Stimulated activated CD8-positive, alpha-beta memory T cell treated with anti-CD3 and anti-CD28 coated beads, Interleukin-12 subunit alpha, Interleukin-12 subunit beta, amount 100 ng/mL, for 4 hours (primary cell): Measurements from ENCODE around the gene CAMSAP1.

Source experiments
- DNase-seq: peaks from one replicate; pipeline ENCODE4 v3.0.0-alpha.2; 2020; ENCODE audit warnings: low read depth

Gene CAMSAP1

GRCh38 chr9:135941288-135941995 is 34.1 kb upstream of the CAMSAP1 start:
- no peak for DNase-seq

DNA sequence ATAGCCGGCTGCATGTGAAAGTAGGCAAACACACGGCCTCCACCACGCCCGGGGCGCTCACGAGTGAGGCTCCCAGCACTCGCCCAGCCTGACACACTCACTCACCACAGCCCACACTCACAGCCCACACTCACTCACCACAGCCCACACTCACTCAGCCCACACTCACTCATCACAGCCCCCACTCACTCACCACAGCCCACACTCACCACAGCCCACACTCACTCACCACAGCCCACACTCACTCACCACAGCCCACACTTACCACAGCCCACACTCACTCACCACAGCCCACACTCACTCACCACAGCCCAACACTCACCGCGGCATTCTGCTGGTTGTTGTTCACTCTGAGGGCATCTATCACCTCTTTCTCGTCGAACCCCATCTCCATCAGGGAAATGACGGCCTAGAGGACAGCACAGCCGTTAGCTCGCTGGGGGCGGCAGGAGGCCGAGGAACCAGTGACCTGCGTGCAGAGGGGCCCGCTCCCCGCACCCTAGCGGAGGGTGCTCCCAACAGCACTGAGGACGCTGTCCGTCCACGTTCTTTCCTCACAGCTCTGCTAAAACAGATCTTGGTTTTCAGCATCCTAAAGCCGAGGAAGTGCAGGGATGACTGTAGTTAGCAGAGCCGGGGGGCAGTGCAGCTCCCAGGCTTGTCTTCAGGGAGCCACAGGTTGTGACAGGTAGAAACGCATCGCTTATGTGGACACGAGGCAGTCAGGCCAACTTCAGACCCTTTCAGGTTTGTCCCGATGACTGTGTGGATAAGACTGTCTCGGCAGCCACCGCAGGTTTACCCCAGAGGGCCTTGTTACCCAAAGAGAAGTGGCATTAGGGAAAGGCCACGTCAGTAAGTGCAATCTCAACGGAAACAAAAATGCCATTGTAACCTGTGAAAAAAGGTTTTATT is 32.3 kb upstream of the CAMSAP1 start:
- DNase-seq = peak; percentile 39

DNA sequence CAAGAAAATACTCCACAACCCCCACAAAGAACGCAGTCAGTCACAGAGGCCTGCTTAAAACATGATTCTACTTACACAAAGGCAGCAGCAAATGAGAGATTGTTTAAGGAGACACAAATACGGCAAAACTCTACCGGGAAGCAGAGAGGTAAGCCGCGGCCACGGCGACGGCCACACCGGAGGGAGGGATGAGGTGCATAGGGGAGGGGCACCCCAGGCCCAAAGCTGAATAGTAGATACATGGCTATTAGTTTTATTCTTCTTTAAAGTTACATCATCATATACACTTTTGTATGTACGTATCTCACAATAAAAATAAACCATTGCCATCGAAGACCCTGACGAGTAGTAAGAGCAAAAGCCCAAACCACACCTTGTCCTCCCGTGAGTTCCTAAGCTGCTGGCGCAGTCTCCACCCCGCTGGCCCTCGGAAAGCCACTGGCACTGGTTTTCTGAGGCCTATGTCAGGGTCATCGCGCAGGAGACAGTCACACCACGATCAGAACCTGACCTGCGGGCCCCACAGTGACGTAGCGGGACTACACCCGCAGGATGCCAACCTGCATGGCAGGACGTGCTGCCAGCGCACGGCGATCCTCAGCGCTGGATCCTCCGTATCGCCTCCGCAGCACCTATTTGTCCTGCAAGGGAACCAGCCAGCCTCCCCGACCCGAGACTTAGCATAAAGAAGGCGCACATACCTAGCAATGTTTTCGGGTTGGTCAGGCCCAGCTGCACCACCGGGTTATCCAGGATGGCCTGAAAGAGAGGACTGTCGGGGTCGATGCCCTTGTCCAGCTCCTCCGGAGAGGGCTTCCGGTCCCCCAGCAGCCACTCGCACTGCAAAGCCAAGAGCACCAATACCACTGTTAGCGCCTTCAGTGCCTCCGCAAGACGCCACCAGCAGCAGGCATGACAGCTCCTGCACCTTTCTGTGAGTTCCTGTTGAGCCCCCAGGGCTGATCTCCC is 30.5 kb upstream of the CAMSAP1 start:
- no peak for DNase-seq

DNA sequence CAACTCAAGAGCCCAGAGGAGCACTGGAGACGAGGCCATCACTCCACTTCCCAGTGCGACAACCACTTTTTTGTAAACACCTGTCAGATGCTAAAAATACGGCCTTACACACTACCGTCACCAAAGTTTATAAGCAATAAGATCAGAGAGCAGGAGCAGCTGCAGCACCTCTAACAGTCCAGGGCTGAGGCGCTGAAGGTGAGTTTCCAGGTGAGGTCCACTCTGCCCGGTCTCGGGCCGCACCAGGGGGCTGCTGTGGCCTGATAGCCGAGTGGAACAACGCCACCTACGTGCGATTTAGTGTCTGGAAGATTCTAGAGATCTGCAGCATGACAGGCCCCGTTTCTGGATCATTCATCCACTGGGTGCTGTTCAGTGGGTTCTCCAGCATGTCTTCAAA is 25.8 kb upstream of the CAMSAP1 start:
- no peak for DNase-seq

GRCh38 chr9:135932656-135933055 is 25.3 kb upstream of the CAMSAP1 start:
- no peak for DNase-seq

GRCh38 chr9:135931349-135931820 is 24.0 kb upstream of the CAMSAP1 start:
- DNase-seq = no peak

DNA sequence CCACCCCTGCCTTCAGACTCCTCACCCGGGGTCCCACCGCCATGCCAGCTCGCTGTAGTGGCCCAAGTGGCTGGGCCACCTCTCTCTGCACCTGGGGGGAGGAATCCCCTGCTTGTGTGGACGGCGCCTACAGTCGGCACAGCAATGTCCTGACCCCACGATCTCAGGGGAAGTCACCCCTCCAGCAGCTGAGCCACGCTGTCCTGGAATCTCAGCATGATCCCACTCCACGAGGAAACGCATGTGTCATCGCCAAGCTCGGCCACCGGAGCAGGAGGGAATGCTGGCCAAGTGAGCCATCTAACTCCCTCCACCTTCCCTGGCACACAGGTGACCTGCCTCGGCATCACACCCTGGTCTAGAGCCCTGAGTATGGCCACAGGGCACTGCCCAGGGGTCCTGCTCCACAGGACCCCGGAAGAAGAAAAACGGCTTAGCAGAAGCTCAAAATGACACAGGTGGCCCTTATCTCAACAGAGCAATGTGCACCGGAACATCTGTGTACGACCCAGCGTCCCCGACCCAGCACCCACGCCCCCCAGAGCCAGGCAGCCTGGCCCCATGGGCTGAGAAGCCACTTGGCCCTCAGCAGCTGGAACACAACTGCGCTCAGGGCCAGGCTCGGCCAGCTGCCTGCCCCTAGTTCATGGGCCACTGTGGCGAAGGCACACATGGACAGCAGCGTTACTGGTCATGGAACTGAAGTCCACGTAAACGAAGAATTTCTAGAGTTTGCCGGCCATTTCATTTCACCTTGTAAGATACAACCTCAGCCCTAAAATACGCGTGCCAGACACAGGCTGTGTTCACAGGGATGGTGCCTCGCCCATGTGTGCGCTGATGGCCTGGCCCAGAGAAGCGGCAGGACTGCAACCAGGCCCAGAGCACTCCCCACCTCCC is 23.4 kb upstream of the CAMSAP1 start:
- DNase-seq = no peak

DNA sequence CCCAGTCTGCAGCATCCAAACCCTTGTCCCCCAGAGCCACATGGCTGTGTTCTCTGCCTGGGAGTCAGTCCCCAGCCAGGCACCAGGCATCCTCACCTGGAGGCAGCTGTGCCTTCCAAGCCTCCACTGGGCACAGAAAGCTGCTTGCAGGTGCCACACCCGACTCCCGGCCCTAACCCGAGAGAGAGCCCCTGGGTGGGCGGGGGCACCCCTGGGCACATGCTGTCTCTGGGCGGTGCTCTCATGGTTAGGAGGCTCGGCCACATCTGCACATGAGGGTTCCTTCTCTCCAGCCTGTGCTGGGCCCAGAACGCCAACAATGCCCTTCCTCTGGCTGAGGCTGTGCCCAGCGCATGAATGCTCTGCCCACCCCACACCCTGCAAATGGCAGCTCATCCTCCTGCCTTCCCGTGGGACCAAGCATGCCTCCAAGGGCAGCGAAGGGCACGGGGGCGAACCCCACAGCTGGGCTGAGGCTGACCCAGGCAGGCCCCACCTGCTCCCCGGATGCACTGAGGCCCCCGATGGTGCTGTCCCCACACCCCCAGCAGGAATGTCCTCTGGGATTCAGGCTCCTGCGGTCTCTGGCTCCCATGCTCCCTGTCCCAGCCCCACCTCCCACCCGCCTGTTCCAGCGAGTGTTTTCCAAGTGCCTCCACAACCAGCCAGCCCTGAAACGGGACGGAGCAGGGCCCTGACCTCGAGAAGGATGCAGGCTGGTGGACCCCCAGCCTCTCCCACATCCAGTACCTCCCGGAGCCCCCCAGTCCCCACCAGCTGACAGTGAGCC is 22.5 kb upstream of the CAMSAP1 start:
- no peak for DNase-seq

DNA sequence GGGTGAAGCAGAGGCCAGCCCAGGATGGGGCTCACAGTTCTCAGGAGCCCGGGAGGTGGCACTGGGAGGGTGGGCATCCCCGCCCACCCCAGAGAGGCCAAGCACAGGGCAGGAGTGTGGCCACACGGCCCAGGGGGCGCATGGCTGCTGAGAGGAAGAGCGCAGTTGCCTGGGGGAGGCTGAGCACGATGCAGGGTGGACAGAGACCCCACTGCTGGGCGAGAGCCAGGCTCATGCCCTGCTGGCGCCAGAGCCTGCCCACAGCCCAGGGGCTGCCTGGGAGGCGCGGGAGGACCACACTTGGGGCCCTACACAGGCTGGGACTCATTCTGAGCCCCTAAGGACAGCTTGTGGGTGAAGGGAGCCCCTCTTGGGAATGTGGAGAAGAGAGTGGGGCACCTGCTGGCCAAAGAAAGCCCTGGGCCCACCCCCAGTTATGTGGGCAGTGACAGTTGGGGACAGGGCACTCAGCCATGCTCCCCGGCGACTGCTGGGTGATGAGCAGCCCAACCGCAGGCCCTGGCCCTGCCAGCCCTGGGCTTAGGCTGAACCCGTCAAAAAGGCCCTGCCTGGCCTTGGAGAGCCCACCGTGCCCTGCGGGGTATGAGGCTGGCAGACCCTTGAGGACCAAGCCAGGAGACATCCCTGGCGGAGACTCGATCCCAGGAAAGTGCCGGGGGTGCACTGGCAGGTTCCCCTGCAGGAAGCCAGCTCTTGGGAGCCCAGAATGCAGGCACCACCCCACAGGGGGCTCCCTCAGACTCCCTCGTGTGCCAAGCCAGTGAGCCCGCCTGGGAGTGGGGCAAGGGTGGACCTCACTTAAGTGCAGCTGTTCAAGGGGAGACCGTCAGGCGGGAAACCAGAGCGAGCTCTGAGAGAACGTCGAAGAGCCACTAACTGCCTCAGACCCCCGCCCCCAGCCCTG is 21.6 kb upstream of the CAMSAP1 start:
- no peak for DNase-seq

GRCh38 chr9:135928074-135928730 is 20.9 kb upstream of the CAMSAP1 start:
- no peak for DNase-seq

DNA sequence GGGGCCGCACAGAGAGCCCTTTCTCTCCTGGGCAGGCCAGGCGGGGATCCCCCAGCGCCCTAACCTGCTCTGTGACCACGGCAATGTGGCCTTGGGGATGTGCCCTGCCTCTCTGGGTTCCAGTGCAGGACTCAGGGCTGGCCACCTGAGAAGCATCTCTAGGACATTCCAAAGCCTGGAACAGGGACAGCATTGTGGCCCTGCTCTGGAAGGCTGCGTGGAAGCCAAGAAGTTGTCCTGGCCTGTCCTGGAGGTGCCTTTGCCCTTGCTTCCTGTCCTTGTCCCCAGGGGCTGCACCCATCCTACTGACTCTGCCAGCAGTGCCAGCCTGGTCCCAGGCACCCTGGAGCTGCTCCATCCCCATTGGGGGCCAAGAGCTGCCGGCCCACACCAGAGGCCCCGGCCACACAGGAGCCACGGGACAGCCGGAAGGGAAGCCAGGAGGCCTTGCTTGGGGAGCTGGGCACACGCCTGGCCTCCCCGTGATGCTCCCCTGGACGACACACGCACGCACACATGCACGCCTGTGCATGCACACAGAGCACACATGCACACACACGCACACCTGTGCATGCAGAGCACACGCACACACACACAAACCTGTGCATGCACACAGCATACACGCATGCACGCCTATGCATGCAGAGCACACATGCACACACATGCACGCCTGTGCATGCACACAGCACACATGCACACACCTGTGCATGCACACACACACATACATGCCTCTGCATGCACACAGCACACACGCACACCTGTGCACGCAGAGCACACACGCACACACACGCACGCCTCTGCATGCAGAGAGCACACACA is 20.1 kb upstream of the CAMSAP1 start:
- DNase-seq = no peak

GRCh38 chr9:135926402-135927194 is 19.3 kb upstream of the CAMSAP1 start:
- peak; percentile 39 for DNase-seq

GRCh38 chr9:135925496-135926133 is 18.3 kb upstream of the CAMSAP1 start:
- DNase-seq = no peak

GRCh38 chr9:135924628-135925338 is 17.4 kb upstream of the CAMSAP1 start:
- no peak for DNase-seq

- DNase-seq = no peak
Observed at GRCh38 chr9:135923508-135923907, 16.2 kb upstream of the CAMSAP1 start.
